Skin of body (tissue), 2 donors: ENCODE results near the gene CST4. TPM values are rescaled to one million over a fixed set of nuclear protein-coding genes. Genes with fewer than 3 reads are reported as not detected.
"Not testable (repeated sequence)": the region's sequence is repeated elsewhere in the genome, so short reads cannot be mapped to it uniquely, and the experiment has no call there.

ENCODE experiments used
- DNase-seq: peaks from one replicate; lab custom pipeline; 2025; lab: John Stamatoyannopoulos, UW
- total RNA-seq: library from RNA; depleted of rRNA; stranded (reverse); fragments of >200 nt; gene quantifications from one replicate; pipeline ENCODE4 v1.2.3, GENCODE V29; 2014

The CST4 gene
- not detected for total RNA-seq

- DNase-seq: not testable (repeated sequence)
Observed at GRCh38 chr20:23688684-23689398, at the start of gene CST4. CST4 (minus strand) TSS chr20:23689038; CDS start chr20:23688969, 69 bp downstream.

- not testable (repeated sequence) for DNase-seq
Observed at GRCh38 chr20:23735391-23735790, 46.6 kb upstream of the CST4 start.

GRCh38 chr20:23734949-23735348 lies 46.1 kb upstream of the CST4 start:
- DNase-seq: not testable (repeated sequence)

GRCh38 chr20:23734440-23734839 lies 45.6 kb upstream of the CST4 start:
- DNase-seq: not testable (repeated sequence)

GRCh38 chr20:23727016-23727415 lies 38.2 kb upstream of the CST4 start:
- no peak for DNase-seq

- no peak for DNase-seq
Observed at GRCh38 chr20:23725102-23725501, 36.3 kb upstream of the CST4 start.

GRCh38 chr20:23723659-23724307 lies 34.9 kb upstream of the CST4 start:
- not testable (repeated sequence) for DNase-seq

GRCh38 chr20:23722851-23723250 lies 34.0 kb upstream of the CST4 start:
- not testable (repeated sequence) for DNase-seq

DNA sequence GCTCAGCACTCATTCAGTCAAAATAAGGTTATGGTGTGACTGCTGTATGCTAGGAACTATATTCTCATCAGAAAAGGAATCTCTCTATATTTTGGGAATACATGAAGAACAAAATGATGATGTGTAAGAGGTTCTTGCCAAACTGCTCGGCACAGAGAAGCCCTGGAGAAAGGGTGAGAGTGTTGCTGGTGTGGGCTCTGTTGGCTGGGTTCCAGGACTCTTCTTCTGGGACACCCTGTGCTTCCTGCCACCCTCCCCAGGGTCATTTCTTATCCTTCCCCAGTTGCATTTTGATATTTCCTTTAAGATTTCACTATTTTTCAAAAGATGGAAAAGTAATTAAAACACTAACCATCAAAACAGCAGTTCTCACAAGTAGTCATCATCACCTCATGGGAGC lies 33.1 kb upstream of the CST4 start:
- DNase-seq: no peak

DNA sequence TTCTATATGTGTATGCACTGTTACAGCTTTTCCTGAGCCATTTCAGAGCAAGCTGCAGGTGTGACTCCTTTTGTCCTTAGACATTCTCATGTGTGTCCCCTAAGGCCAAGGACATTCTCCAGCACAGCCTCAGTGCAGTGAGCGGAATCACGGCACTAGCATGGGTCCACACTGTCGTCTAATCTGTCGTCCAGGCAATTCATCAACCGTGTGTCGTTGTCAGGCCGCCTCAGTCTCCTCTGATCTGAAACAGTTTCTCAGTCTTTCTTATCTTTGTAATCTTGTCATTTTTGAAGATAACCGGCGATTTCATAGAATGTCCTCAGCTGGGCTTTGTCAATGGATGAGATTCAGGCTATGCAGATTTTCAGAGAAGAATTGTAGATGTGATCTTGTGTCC lies 30.5 kb upstream of the CST4 start:
- not testable (repeated sequence) for DNase-seq

- DNase-seq: not testable (repeated sequence)
Observed at GRCh38 chr20:23711778-23712177, 22.9 kb upstream of the CST4 start.

DNA sequence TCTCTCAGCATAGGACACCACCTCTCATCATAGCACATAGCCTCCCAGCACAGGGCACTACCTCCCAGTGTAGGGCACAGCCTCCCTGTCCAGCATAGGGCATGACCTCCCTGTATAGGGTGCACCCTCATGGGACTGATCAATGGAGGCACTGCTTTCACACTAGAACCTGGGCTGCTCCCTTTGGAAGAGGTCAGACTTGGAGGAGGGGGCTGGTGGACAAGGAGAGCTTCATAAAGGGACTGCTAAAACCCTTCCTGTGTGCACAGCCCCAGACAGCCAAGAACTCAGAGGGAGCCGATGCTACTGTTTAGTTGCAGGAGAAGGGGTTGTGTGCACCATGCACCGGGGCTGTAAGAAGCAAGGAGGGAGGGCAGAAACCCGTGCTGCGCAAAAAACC lies 21.9 kb upstream of the CST4 start:
- no peak for DNase-seq

- DNase-seq: no peak
Observed at GRCh38 chr20:23705895-23706294, 17.1 kb upstream of the CST4 start.

- no peak for DNase-seq
Observed at GRCh38 chr20:23702021-23702420, 13.2 kb upstream of the CST4 start.

- no peak for DNase-seq
Observed at GRCh38 chr20:23700931-23701330, 12.1 kb upstream of the CST4 start.

DNA sequence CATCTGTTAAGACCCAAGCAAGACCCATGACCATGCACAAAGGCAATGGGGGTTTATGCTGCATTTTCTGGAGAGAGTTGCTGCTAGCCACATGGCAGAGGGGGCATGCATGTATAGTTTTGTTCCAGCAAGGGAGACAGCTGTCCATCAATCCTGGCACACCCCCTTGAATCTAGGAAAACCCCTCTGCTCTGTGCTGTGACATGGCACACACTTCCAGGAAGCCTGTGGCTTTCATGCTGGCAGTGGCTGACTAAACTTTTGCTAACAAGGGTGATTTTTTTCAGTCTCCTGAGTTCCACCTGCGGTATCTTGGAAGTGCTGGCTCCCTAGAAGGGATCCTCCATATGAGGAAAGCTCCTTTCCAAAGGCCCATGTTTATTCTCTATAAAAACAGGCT lies 9.1 kb upstream of the CST4 start:
- DNase-seq: no peak

- DNase-seq: not testable (repeated sequence)
Observed at GRCh38 chr20:23695068-23695395, 6.2 kb upstream of the CST4 start.

GRCh38 chr20:23694178-23695067 lies 5.6 kb upstream of the CST4 start:
- DNase-seq: not testable (repeated sequence)

GRCh38 chr20:23692725-23693619 lies 4.1 kb upstream of the CST4 start:
- DNase-seq: peak; percentile 2

DNA sequence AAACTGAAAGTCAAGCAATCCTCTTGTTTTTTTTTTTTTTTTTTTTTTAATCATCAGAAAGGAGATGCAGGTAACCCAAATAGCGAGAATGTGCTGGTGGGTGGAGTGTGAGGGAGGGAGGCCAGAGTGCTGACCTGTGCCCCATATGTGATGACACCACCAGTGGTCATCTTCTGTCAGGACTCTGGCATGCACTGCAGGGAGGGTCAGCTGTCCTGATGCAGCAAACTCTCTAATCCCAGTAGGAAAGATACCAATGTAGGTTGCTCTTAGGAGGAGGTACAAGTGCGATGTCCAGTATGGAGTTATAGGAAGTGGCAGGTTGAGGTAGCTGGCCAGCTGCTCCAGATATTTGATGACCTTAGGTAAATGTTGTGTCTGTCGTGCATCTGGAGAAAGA lies 2.8 kb upstream of the CST4 start:
- no peak for DNase-seq

DNA sequence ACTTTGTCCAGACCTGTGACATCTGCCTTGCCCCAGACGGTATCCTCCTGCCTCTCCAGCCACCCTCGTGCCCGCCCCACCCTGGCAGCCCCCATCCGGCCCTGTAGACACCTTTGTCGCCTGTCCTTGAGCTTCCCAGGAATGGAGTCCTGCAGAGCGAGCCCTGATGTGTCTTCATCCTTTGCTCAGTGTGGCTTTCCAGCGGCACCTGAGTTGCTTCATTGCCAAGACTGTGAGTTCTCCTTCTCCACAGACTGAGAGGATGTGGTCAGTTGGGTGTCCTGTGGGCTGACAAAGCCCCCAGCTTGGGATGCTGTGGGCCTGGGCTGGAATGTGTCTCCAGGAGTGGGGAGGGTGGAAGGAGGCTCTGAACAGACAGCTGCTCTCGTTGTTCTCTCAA lies 1.7 kb upstream of the CST4 start:
- DNase-seq: no peak
